Measurements from ENCODE around the gene ST6GAL1. TPM values are rescaled to one million over a fixed set of nuclear protein-coding genes. Genes with fewer than 3 reads are reported as not detected.

ST6GAL1 gene
- total and polyA plus RNA-seq, 2 of the 13 experiments (the other 11 are each of a cell fraction or from before 2014, with no cell fraction given): 79.9 to 164 TPM

DNA sequence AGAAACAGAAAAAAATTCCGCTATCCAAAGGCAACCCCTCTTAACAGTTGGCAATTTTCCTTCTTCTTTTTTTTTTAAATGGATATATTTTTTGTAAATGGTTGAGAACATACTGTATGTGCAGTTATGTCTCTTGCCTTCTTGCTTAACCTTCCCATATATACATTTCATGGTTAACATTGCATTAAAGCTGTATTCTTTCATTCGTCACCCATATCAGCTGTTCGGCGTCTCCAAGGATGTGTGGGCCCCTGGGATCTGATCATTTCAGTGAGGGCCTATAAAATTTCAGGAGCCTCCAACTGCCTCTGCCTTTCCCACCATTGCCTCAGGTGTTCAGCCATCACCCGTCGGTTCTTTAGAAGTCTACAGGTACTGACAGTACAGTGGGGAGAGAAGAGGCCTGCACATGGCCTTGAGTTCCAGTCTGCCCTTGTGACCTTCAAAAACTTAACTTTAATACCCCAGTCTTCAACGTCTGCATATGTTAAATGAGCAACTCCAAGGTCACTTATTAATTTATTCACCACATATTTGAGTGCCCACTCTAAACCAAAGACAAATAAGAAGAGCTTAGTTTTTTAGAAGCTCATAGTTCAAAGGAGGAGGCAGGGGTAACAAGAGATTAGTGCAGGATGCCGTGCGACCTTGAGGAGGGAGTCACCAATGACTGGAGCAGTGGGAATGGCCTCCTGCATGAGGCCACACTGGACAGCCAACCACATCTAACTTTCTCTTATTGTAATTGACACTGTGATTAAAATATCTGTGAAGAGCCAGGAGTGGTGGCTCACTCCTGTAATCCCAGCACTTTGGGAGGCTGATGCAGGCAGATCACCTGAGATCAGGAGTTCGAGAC lies 6.9 kb downstream of the ST6GAL1 start:
- no peaks in the 10 kb centered on the region for H3K9me3 ChIP-seq (ENCODE audit: low read length)
- no peaks in the 10 kb centered on the region for H3K36me3 ChIP-seq (replicated peaks in 1 of 2; ENCODE audit: control insufficient read depth in 1 of 2, insufficient read depth in 2 of 2, low read length in 2 of 2)
- no peaks in the 10 kb centered on the region for H3K79me2 ChIP-seq (ENCODE audit: insufficient read depth, low read length)
- peaks cover 25% of the 10 kb centered on the region for H3K4me1 ChIP-seq (ENCODE audit: insufficient read depth, low read length)
- ChIA-PET CTCF (ENCODE audit: low intra/inter-chr PET ratio, low total read pairs) (no interaction called here), POLR2A (interaction anchor here (0.6 kb wide), 1 partner anchor 101 kb away, joined by 3 read pairs; no protein-coding TSS in a partner anchor)
- 79% methylated on average over 10 of the region's 10 CpGs for WGBS (ENCODE audit: low lambda C conversion rate)
- H3K27me3 ChIP-seq (ENCODE audit: control insufficient read depth in 1 of 2, insufficient read depth in 2 of 2, low read length in 2 of 2): no peaks in the 10 kb centered on the region
- H3K4me3 ChIP-seq (replicated peaks in 1 of 3; ENCODE audit: insufficient read depth in 1 of 3, low read depth in 2 of 3, low read length in 3 of 3): no peak overlapping the region
- no peak overlapping the region for H3K9ac ChIP-seq (ENCODE audit: insufficient read depth, low read depth, low read length)
- H3K4me2 ChIP-seq (ENCODE audit: low read depth, low read length): no peak overlapping the region
- H3K27ac ChIP-seq (ENCODE audit: extremely low read length, insufficient read depth, low read length): no peak overlapping the region
- in situ Hi-C loops (cut with HindIII; ENCODE audit: extremely low pct_ligation_motif_present, low pct_unique_long_range_greater_than_20kb) (loop anchor here (10.0 kb wide), 1 partner anchor 128 kb away; no protein-coding TSS in a partner anchor), intact Hi-C loops (cut with micrococcal nuclease; ENCODE audit: unreplicated experiment) (no loop called here)
- H4K20me1 ChIP-seq (ENCODE audit: insufficient read depth, low read length): no peaks in the 10 kb centered on the region
- TF ChIP-seq, protein P1, sequence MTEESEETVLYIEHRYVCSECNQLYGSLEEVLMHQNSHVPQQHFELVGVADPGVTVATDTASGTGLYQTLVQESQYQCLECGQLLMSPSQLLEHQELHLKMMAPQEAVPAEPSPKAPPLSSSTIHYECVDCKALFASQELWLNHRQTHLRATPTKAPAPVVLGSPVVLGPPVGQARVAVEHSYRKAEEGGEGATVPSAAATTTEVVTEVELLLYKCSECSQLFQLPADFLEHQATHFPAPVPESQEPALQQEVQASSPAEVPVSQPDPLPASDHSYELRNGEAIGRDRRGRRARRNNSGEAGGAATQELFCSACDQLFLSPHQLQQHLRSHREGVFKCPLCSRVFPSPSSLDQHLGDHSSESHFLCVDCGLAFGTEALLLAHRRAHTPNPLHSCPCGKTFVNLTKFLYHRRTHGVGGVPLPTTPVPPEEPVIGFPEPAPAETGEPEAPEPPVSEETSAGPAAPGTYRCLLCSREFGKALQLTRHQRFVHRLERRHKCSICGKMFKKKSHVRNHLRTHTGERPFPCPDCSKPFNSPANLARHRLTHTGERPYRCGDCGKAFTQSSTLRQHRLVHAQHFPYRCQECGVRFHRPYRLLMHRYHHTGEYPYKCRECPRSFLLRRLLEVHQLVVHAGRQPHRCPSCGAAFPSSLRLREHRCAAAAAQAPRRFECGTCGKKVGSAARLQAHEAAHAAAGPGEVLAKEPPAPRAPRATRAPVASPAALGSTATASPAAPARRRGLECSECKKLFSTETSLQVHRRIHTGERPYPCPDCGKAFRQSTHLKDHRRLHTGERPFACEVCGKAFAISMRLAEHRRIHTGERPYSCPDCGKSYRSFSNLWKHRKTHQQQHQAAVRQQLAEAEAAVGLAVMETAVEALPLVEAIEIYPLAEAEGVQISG (CRISPR knock-in tag; IDR thresholded peaks at IDR 0.05): no peak
- TF ChIP-seq TOPORS (CRISPR knock-in tag; IDR thresholded peaks at IDR 0.05) (no peak), ZNF446 (CRISPR knock-in tag; IDR thresholded peaks at IDR 0.05) (no peak), NR2F1 (CRISPR knock-in tag; IDR thresholded peaks at IDR 0.05) (no peak), ZNF383 (CRISPR knock-in tag; IDR thresholded peaks at IDR 0.05; ENCODE audit: borderline replicate concordance) (no peak), ZNF224 (CRISPR knock-in tag; IDR thresholded peaks at IDR 0.05) (no peak), ZBTB7B (CRISPR knock-in tag; IDR thresholded peaks at IDR 0.05) (no peak), ASH2L (IDR thresholded peaks at IDR 0.05; ENCODE audit: insufficient read length, low read depth, low read length) (no peak), NAIF1 (CRISPR knock-in tag; IDR thresholded peaks at IDR 0.05; ENCODE audit: borderline replicate concordance) (no peak), ZNF20 (CRISPR knock-in tag; IDR thresholded peaks at IDR 0.05) (no peak), ZNF572 (CRISPR knock-in tag; IDR thresholded peaks at IDR 0.05) (no peak), ZMYM3 (CRISPR knock-in tag; IDR thresholded peaks at IDR 0.05) (no peak), ZNF7 (CRISPR knock-in tag; IDR thresholded peaks at IDR 0.05) (no peak), JUNB (CRISPR knock-in tag; IDR thresholded peaks at IDR 0.05; ENCODE audit: borderline replicate concordance) (no peak), EHMT2 (IDR thresholded peaks at IDR 0.05; ENCODE audit: borderline replicate concordance, low read depth, low read length) (no peak), BRCA1 (CRISPR knock-in tag; IDR thresholded peaks at IDR 0.05) (no peak), JARID2 (CRISPR knock-in tag; IDR thresholded peaks at IDR 0.05; ENCODE audit: insufficient replicate concordance) (no peak)
- TF ChIP-seq, protein P2, sequence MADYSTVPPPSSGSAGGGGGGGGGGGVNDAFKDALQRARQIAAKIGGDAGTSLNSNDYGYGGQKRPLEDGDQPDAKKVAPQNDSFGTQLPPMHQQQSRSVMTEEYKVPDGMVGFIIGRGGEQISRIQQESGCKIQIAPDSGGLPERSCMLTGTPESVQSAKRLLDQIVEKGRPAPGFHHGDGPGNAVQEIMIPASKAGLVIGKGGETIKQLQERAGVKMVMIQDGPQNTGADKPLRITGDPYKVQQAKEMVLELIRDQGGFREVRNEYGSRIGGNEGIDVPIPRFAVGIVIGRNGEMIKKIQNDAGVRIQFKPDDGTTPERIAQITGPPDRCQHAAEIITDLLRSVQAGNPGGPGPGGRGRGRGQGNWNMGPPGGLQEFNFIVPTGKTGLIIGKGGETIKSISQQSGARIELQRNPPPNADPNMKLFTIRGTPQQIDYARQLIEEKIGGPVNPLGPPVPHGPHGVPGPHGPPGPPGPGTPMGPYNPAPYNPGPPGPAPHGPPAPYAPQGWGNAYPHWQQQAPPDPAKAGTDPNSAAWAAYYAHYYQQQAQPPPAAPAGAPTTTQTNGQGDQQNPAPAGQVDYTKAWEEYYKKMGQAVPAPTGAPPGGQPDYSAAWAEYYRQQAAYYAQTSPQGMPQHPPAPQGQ (CRISPR knock-in tag; IDR thresholded peaks at IDR 0.05; ENCODE audit: borderline replicate concordance): no peak
- no peak overlapping the region for H2AFZ ChIP-seq (ENCODE audit: low read length)
- no TSS peak for BruUV-seq (replicated peaks)
- DNase-seq (ENCODE audit: low spot score) (no peak), FAIRE-seq (no peak), ATAC-seq (peak; percentile 39; the same call in 1 of the 3 replicates)

Measured in HepG2 (cell line).